HepG2 (cell line): Measurements from ENCODE around the gene CNDP1. TPM values are rescaled to one million over a fixed set of nuclear protein-coding genes. Genes with fewer than 3 reads are reported as not detected.

Experiments
- ATAC-seq: fragments of 200-7000 bp; cut with Tn5 transposase; 3 replicates; pipeline ENCODE4 v1.9.1; 2020; ENCODE audit warnings: mild to moderate bottlenecking, moderate library complexity
- BruUV-seq: library from RNA; stranded (reverse); fragments of 400-500 nt; replicated peaks from 2 replicates; lab custom pipeline; 2021; lab: Mats Ljungman, UMichigan
- CTCF ChIA-PET: fragments of 300-600 bp; formaldehyde crosslinking; extraction: SDS; loops from one replicate; lab custom pipeline; 2021; ENCODE audit warnings: low total read pairs, inconsistent platforms, low intra/inter-chr PET ratio; lab: Yijun Ruan, JAX
- POLR2A ChIA-PET: fragments of 350-600 bp; sonication (Branson Sonifier 250); formaldehyde crosslinking; loops from one replicate; lab custom pipeline; 2020; ENCODE audit warnings: antibody characterized with exemption, inconsistent platforms; lab: Yijun Ruan, JAX
- DNase-seq: peaks from one replicate; pipeline ENCODE4 v3.0.0-alpha.2; 2015; ENCODE audit warnings: low spot score
- FAIRE-seq: peaks from 3 replicates; lab custom pipeline; 2011; peaks lifted over from hg19 to GRCh38; lab: Jason Lieb, UNC
- H2AFZ ChIP-seq: one replicate; pipeline ENCODE4 v1.6.1; 2011; ENCODE audit warnings: low read length, inconsistent platforms
- H3K27ac ChIP-seq: fragments of 300-600 bp; 3 replicates; pipeline ENCODE4 v1.8.0; 2011; ENCODE audit warnings: mixed run types, mild to moderate bottlenecking, mixed read lengths, low read length, inconsistent platforms; ENCODE audit not compliant: insufficient read depth; ENCODE audit errors: extremely low read length
- H3K27me3 ChIP-seq, 2 experiments: fragments of 200-600 bp in 1 of 2; 2 replicates in 1 of 2; 3 replicates in 1 of 2; pipeline versions ENCODE4 v1.6.0 to v1.8.0; 2011; ENCODE audit warnings: low read length in 2 of 2, mild to moderate bottlenecking in 2 of 2, moderate library complexity in 2 of 2, inconsistent platforms in 1 of 2; ENCODE audit not compliant: insufficient read depth in 2 of 2, control insufficient read depth in 1 of 2
- H3K36me3 ChIP-seq, 2 experiments: fragments of 200-600 bp in 1 of 2; replicated peaks in 1 of 2; 2 replicates in 1 of 2; 3 replicates in 1 of 2; pipeline versions ENCODE4 v1.5.1 to v1.8.0; 2011; ENCODE audit warnings: low read length in 2 of 2, inconsistent platforms in 1 of 2; ENCODE audit not compliant: insufficient read depth in 2 of 2, control insufficient read depth in 1 of 2
- H3K4me1 ChIP-seq: 2 replicates; pipeline ENCODE4 v1.5.1; 2012; ENCODE audit warnings: low read length, inconsistent platforms; ENCODE audit not compliant: insufficient read depth
- H3K4me2 ChIP-seq: 2 replicates; pipeline ENCODE4 v1.6.0; 2011; ENCODE audit warnings: low read depth, low read length, inconsistent platforms
- H3K4me3 ChIP-seq, 3 experiments: fragments of 200-600 bp in 1 of 3; sonication (generic), shearing (Covaris generic) in 1 of 3; replicated peaks in 1 of 3; 2 replicates each; pipeline ENCODE4 v1.5.1; 2011 to 2016; ENCODE audit warnings: low read length in 3 of 3, inconsistent platforms in 2 of 3, low read depth in 2 of 3, mild to moderate bottlenecking in 2 of 3, control low read depth in 1 of 3, mixed read lengths in 1 of 3; ENCODE audit not compliant: insufficient read depth in 1 of 3
- H3K79me2 ChIP-seq: one replicate; pipeline ENCODE4 v1.6.1; 2011; ENCODE audit warnings: low read length, inconsistent platforms; ENCODE audit not compliant: insufficient read depth
- H3K9ac ChIP-seq: 2 replicates; pipeline ENCODE4 v1.6.0; 2011; ENCODE audit warnings: mild to moderate bottlenecking, low read depth, low read length, inconsistent platforms; ENCODE audit not compliant: insufficient read depth
- H3K9me3 ChIP-seq: 2 replicates; pipeline ENCODE4 v1.5.1; 2012; ENCODE audit warnings: mild to moderate bottlenecking, low read length
- H4K20me1 ChIP-seq: 2 replicates; pipeline ENCODE4 v1.6.0; 2011; ENCODE audit warnings: inconsistent platforms, mild to moderate bottlenecking, low read length, moderate library complexity; ENCODE audit not compliant: insufficient read depth
- FOXJ3 ChIP-seq: sonication (generic); formaldehyde crosslinking; IDR thresholded peaks from 2 replicates; pipeline ENCODE4 v1.4.0; 2020; ENCODE audit warnings: missing genetic modification reagents, mild to moderate bottlenecking, borderline replicate concordance
- FOXK2 ChIP-seq: fragments of 450-650 bp; IDR thresholded peaks from 2 replicates; pipeline ENCODE4 v1.6.1; 2016
- MAFF ChIP-seq: IDR thresholded peaks from 2 replicates; pipeline ENCODE4 v1.6.1; 2011; ENCODE audit warnings: low read depth, low read length, improper control_type of control experiment
- MAFK ChIP-seq, 2 experiments: IDR thresholded peaks in 1 of 2; conservative IDR thresholded peaks in 1 of 2; 2 replicates each; pipeline ENCODE4 v1.6.1; 2011; ENCODE audit warnings: improper control_type of control experiment in 2 of 2, low read length in 2 of 2
- MTF1 ChIP-seq: sonication (generic); formaldehyde crosslinking; IDR thresholded peaks from 2 replicates; pipeline ENCODE4 v1.5.0; 2020; ENCODE audit warnings: missing genetic modification reagents
- MYNN ChIP-seq: sonication (generic); formaldehyde crosslinking; IDR thresholded peaks from 2 replicates; pipeline ENCODE4 v1.4.0; 2020; ENCODE audit warnings: mild to moderate bottlenecking, low read depth, missing genetic modification reagents
- PATZ1 ChIP-seq: sonication (generic); formaldehyde crosslinking; IDR thresholded peaks from 2 replicates; pipeline ENCODE4 v1.4.0; 2020; ENCODE audit warnings: missing genetic modification reagents
- THYN1 ChIP-seq: sonication (generic); formaldehyde crosslinking; IDR thresholded peaks from 2 replicates; pipeline ENCODE4 v1.8.1; 2023; ENCODE audit warnings: low read depth, mild to moderate bottlenecking, moderate library complexity, missing genetic modification reagents, borderline replicate concordance
- ZBTB21 ChIP-seq: sonication (generic); formaldehyde crosslinking; IDR thresholded peaks from 2 replicates; pipeline ENCODE4 v1.4.0; 2020; ENCODE audit warnings: missing genetic modification reagents
- ZFP41 ChIP-seq: sonication (generic); formaldehyde crosslinking; IDR thresholded peaks from 2 replicates; pipeline ENCODE4 v1.4.0; 2020; ENCODE audit warnings: mild to moderate bottlenecking, missing genetic modification reagents, borderline replicate concordance
- ZNF878 ChIP-seq: sonication (generic); formaldehyde crosslinking; IDR thresholded peaks from 2 replicates; pipeline ENCODE4 v1.8.1; 2023; ENCODE audit warnings: mild to moderate bottlenecking, missing genetic modification reagents, moderate library complexity
- WGBS: methylation state at CpG from one replicate; pipeline ENCODE4 v1.1.6; 2017; ENCODE audit warnings: low lambda C conversion rate; 5-methylcytosine and 5-hydroxymethylcytosine counted together
- in situ Hi-C: cut with HindIII; loops from 2 replicates; pipeline ENCODE4 v1.10.0; 2017; ENCODE audit warnings: low pct_unique_long_range_greater_than_20kb; ENCODE audit not compliant: extremely low pct_ligation_motif_present
- intact Hi-C: fragments of 100-400 bp; cut with micrococcal nuclease; formaldehyde crosslinking; loops from one replicate; pipeline ENCODE4 v1.10.0; 2022; ENCODE audit not compliant: unreplicated experiment
- polyA plus RNA-seq, 8 experiments: library from polyadenylated mRNA; depleted of rRNA in 3 of 8; stranded (reverse) in 7 of 8; unstranded in 1 of 8; fragments of >200 nt; fragmentation: Illumina TruSeq in 4 of 8; extraction: Trizol in 4 of 8; gene quantifications; 2 replicates each; pipeline versions ENCODE4 v1.2.1 to v1.2.3, GENCODE V29; 2011 to 2016; ENCODE audit warnings: low read depth in 4 of 8, missing spikeins in 1 of 8, mixed read lengths in 1 of 8; ENCODE audit not compliant: insufficient read depth in 1 of 8
- total RNA-seq, 5 experiments: library from RNA; depleted of rRNA; stranded (reverse); fragments of >200 nt; fragmentation: Illumina TruSeq; extraction: Trizol; gene quantifications; 2 replicates each; pipeline ENCODE4 v1.2.3, GENCODE V29; 2016; ENCODE audit warnings: low read depth in 1 of 5
- TF ChIP-seq, protein P1 (sequence below): sonication (generic); formaldehyde crosslinking; IDR thresholded peaks from 2 replicates; pipeline ENCODE4; 2020; ENCODE audit warnings: missing genetic modification reagents, mild to moderate bottlenecking, borderline replicate concordance
- TF ChIP-seq, protein P2 (sequence below): sonication (generic); formaldehyde crosslinking; IDR thresholded peaks from 2 replicates; pipeline ENCODE4 v1.5.1; 2020; ENCODE audit warnings: mild to moderate bottlenecking, missing genetic modification reagents, borderline replicate concordance

The CNDP1 gene
- total and polyA plus RNA-seq, 2 of the 13 experiments (the other 11 are each of a cell fraction or from before 2014, with no cell fraction given) = 0.01 TPM; not detected in 1

DNA sequence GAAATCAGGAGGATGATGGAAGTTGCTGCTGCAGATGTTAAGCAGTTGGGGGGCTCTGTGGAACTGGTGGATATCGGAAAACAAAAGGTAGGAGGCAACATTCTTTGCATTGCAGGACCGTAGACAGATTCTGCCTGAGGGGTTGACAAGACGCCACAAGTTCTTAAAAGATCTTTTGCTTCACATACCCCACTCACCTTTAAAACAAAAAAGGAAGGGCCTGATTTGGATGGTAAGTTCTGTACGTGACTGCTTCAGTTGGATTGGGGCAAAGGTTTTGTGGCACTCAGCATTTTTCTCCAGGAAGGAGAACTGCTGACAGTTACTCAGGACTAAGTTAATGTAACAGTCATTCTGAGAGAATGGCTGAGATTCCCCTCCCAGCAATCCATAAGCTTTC, 32.9 kb upstream of the CNDP1 start:
- peaks cover 32% of the 10 kb centered on the region for H3K79me2 ChIP-seq
- CTCF ChIA-PET = no interaction called here
- H3K9me3 ChIP-seq = no peaks in the 10 kb centered on the region
- in situ Hi-C loops = no loop called here
- no TSS peak for BruUV-seq
- H3K9ac ChIP-seq = no peak overlapping the region
- no peak overlapping the region for H2AFZ ChIP-seq
- WGBS = over 99% methylated on average over 4 of the region's 4 CpGs
- TF ChIP-seq MAFK (conservative IDR thresholded peaks at IDR 0.05 in 1 of 2, IDR thresholded peaks at IDR 0.05 in 1 of 2; ENCODE audit: low read length in 2 of 2) (peak; percentile 72 to 89; a peak in 3 of 4 replicates), MAFF (peak; percentile 82), ZBTB21 (CRISPR knock-in tag) (no peak)
- TF ChIP-seq, all 625 proteins: peak for 2
- POLR2A ChIA-PET = no interaction called here
- FAIRE-seq = no peak
- Histone ChIP-seq H3K4me3 (no peak overlapping the region), H4K20me1 (peaks cover 4% of the 10 kb centered on the region; the same call in 1 of the 2 replicates), H3K27ac (no peak overlapping the region), H3K4me1 (peaks cover 34% of the 10 kb centered on the region), H3K4me2 (no peak overlapping the region), H3K27me3 (no peaks in the 10 kb centered on the region; a peak in 1 of 5 replicates), H3K36me3 (peaks cover 14 to 41% of the 10 kb centered on the region in 2 experiments)
- intact Hi-C loops = no loop called here
- no peak for ATAC-seq
- DNase-seq = no peak

- Histone ChIP-seq H3K4me2 (no peak overlapping the region), H3K9ac (no peak overlapping the region), H2AFZ (no peak overlapping the region), H3K4me3 (no peak overlapping the region), H3K4me1 (peaks cover 21% of the 10 kb centered on the region), H3K27ac (no peak overlapping the region), H3K27me3 (no peaks in the 10 kb centered on the region), H3K36me3 (peaks cover 22 to 59% of the 10 kb centered on the region in 2 experiments), H3K9me3 (no peaks in the 10 kb centered on the region), H3K79me2 (peaks cover 18% of the 10 kb centered on the region), H4K20me1 (no peaks in the 10 kb centered on the region)
- ChIA-PET POLR2A (no interaction called here), CTCF (no interaction called here)
- 98% methylated on average over 4 of the region's 4 CpGs for WGBS
- DNase-seq (no peak), FAIRE-seq (no peak), ATAC-seq (no peak)
- in situ Hi-C loops = no loop called here
- intact Hi-C loops = no loop called here
- no TSS peak for BruUV-seq
- no peak for TF ChIP-seq FOXK2
- no peak for TF ChIP-seq PATZ1 (CRISPR knock-in tag)
- TF ChIP-seq, protein P1, sequence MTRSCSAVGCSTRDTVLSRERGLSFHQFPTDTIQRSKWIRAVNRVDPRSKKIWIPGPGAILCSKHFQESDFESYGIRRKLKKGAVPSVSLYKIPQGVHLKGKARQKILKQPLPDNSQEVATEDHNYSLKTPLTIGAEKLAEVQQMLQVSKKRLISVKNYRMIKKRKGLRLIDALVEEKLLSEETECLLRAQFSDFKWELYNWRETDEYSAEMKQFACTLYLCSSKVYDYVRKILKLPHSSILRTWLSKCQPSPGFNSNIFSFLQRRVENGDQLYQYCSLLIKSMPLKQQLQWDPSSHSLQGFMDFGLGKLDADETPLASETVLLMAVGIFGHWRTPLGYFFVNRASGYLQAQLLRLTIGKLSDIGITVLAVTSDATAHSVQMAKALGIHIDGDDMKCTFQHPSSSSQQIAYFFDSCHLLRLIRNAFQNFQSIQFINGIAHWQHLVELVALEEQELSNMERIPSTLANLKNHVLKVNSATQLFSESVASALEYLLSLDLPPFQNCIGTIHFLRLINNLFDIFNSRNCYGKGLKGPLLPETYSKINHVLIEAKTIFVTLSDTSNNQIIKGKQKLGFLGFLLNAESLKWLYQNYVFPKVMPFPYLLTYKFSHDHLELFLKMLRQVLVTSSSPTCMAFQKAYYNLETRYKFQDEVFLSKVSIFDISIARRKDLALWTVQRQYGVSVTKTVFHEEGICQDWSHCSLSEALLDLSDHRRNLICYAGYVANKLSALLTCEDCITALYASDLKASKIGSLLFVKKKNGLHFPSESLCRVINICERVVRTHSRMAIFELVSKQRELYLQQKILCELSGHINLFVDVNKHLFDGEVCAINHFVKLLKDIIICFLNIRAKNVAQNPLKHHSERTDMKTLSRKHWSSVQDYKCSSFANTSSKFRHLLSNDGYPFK = no peak
- TF ChIP-seq ZNF878 (CRISPR knock-in tag) = no peak
- no peak for TF ChIP-seq FOXJ3 (CRISPR knock-in tag)
- no peak for TF ChIP-seq THYN1
- no peak for TF ChIP-seq MTF1 (CRISPR knock-in tag)
- TF ChIP-seq, protein P2, sequence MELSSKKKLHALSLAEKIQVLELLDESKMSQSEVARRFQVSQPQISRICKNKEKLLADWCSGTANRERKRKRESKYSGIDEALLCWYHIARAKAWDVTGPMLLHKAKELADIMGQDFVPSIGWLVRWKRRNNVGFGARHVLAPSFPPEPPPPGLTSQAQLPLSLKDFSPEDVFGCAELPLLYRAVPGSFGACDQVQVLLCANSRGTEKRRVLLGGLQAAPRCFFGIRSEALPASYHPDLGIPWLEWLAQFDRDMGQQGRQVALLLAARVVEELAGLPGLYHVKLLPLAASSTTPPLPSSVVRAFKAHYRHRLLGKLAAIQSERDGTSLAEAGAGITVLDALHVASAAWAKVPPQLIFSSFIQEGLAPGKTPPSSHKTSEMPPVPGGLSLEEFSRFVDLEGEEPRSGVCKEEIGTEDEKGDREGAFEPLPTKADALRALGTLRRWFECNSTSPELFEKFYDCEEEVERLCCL = no peak
- no peak for TF ChIP-seq MYNN (CRISPR knock-in tag)
- no peak for TF ChIP-seq ZFP41 (CRISPR knock-in tag)
Observed at GRCh38 chr18:74503137-74503536, 31.2 kb upstream of the CNDP1 start.
